ENCODE data around the gene ERP44.

GRCh38 chr9:99962680-99963261 is 136.0 kb downstream of the ERP44 start:
- TF ChIP-seq EZH2 (IDR thresholded peaks at IDR 0.05; ENCODE audit: insufficient read depth, poor library complexity, severe bottlenecking), result no peak
- TF ChIP-seq EZH2phosphoT487 (IDR thresholded peaks at IDR 0.05; ENCODE audit: insufficient read depth, low read depth), result no peak

Data from GM23248 (cell line).